K562 (cell line): ENCODE measurements around the gene LSM12.

Experiments
- ELK1 ChIP-seq: sonication (generic); formaldehyde crosslinking; IDR thresholded peaks from 2 replicates; pipeline ENCODE4 v1.8.1; 2022; ENCODE audit warnings: missing genetic modification reagents
- ZNF146 ChIP-seq: IDR thresholded peaks from one replicate; pipeline ENCODE4 v1.6.1; 2018; ENCODE audit warnings: missing compliant biosample characterization; ENCODE audit not compliant: unreplicated experiment

GRCh38 chr17:43992641-43993040 lies 73.8 kb downstream of the LSM12 start:
- no peak for TF ChIP-seq ZNF146 (CRISPR knock-in tag)
- TF ChIP-seq ELK1 = no peak
